ENCODE data around the gene POPDC3. TPM values are rescaled to one million over a fixed set of nuclear protein-coding genes. Genes with fewer than 3 reads are reported as not detected.

Gene POPDC3
- total and polyA plus RNA-seq, 8 donors = 2.9 to 19.7 (median 6.7) TPM; not detected in 3

DNA sequence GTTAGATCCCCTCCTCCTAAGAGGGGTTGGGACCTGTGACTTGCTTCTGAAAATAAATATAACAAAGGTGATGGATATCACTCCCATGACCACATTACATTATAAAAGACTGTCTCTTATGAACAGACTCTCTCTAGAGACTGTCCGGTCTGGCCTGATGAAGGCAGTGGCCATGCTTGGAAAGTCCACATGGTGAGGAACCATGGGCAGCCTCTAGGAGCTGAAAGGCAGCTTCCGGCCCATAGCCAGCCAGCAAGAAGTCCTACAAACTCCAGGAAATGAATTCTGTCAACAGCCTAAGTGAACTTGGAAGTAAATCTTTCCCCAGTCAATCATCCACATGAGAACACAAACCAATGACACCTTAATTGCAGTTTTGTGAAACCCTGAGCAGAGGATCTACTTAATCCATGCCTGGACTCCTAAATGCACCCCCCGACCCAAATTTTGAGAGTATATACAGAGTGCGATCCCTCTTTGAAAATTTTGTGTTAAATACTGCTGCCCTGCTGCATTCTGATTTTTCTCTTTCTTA is 2.2 kb upstream of the POPDC3 start:
- intact Hi-C loops (cut with DNase I; ENCODE audit: low total_unique reads) = no loop called here
- 77 to 84% (median 80%) methylated on average over 4 of the region's 4 CpGs for WGBS, 5 donors

DNA sequence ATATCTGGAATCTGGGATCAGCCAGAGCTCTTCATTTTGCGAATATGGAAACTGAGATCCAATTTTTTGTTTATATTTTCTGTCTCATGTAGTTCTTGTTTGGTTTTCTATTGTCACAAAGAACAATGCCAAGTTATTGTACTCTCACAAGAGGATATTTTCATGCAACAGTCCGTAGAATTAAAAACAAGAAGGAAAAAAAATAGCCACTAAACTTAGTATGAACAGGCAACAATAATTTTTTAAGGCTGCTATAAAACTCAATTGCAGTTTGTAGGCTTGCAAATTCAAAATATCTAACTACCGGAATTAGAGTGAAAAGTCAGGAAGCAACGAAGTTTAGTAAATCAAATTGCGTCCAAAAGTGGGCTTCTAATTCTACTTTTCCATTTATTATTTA is 1.2 kb downstream of the POPDC3 start:
- no peak for DNase-seq
- intact Hi-C loops (cut with DNase I; ENCODE audit: low total_unique reads) = no loop called here
- TF ChIP-seq, protein P1, sequence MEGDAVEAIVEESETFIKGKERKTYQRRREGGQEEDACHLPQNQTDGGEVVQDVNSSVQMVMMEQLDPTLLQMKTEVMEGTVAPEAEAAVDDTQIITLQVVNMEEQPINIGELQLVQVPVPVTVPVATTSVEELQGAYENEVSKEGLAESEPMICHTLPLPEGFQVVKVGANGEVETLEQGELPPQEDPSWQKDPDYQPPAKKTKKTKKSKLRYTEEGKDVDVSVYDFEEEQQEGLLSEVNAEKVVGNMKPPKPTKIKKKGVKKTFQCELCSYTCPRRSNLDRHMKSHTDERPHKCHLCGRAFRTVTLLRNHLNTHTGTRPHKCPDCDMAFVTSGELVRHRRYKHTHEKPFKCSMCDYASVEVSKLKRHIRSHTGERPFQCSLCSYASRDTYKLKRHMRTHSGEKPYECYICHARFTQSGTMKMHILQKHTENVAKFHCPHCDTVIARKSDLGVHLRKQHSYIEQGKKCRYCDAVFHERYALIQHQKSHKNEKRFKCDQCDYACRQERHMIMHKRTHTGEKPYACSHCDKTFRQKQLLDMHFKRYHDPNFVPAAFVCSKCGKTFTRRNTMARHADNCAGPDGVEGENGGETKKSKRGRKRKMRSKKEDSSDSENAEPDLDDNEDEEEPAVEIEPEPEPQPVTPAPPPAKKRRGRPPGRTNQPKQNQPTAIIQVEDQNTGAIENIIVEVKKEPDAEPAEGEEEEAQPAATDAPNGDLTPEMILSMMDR (IDR thresholded peaks at IDR 0.05) = no peak
- TF ChIP-seq POLR2A (IDR thresholded peaks at IDR 0.05) (no peak), EP300 (IDR thresholded peaks at IDR 0.05) (no peak), POLR2AphosphoS5 (IDR thresholded peaks at IDR 0.05) (no peak)
- no peaks in the 10 kb centered on the region for H3K9me3 ChIP-seq
- WGBS, 5 donors = 60 to 71% (median 67%) methylated on average over 5 of the region's 5 CpGs
- H3K27ac ChIP-seq = no peak overlapping the region
- no peaks in the 10 kb centered on the region for H3K36me3 ChIP-seq
- H3K4me1 ChIP-seq = peaks cover 0 to 16% (median 6%) of the 10 kb centered on the region in 4 donors
- H3K4me3 ChIP-seq = no peak overlapping the region
- peaks cover 0 to 42% (median 10%) of the 10 kb centered on the region in 3 donors for H3K27me3 ChIP-seq

More for the DNA sequence above, 2.2 kb upstream of the POPDC3 start:
- Histone ChIP-seq H3K27ac (no peak overlapping the region), H3K4me1 (peaks cover 0 to 16% (median 6%) of the 10 kb centered on the region in 4 donors), H3K27me3 (peaks cover 0 to 42% (median 10%) of the 10 kb centered on the region in 3 donors), H3K4me3 (no peak overlapping the region), H3K36me3 (no peaks in the 10 kb centered on the region), H3K9me3 (no peaks in the 10 kb centered on the region)
- TF ChIP-seq EP300 (IDR thresholded peaks at IDR 0.05) (no peak), POLR2A (IDR thresholded peaks at IDR 0.05) (no peak), POLR2AphosphoS5 (IDR thresholded peaks at IDR 0.05) (no peak)
- TF ChIP-seq, protein P1 (IDR thresholded peaks at IDR 0.05) = no peak
- DNase-seq = peak in 1 of 2 donors; percentile 6

DNA sequence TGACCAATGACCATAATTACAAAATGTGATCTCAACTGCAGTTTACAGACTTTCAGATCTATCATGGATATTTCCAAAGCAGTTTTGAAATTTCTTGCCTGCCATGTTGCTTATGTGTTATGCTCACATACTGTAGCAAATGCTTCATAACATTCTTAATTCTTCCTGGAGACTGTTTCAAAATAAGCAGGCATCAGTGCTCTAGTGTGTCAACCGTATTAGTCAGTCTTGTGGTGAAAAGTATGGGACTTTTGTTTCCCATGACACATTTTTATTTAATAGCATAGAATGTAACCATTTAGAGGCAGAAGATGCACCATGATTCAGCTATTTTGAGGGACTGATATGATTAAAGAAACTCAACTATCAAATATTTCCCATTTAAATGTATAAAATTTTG is 1.7 kb downstream of the POPDC3 start:
- peaks cover 0 to 16% (median 6%) of the 10 kb centered on the region in 4 donors for H3K4me1 ChIP-seq
- WGBS, 5 donors = 62 to 81% (median 72%) methylated on average over 1 of the region's 1 CpG
- peaks cover 0 to 42% (median 10%) of the 10 kb centered on the region in 3 donors for H3K27me3 ChIP-seq
- no peaks in the 10 kb centered on the region for H3K9me3 ChIP-seq
- DNase-seq = no peak
- H3K36me3 ChIP-seq = no peaks in the 10 kb centered on the region
- TF ChIP-seq, protein P1 (IDR thresholded peaks at IDR 0.05) = no peak
- TF ChIP-seq POLR2A (IDR thresholded peaks at IDR 0.05) (no peak), EP300 (IDR thresholded peaks at IDR 0.05) (no peak), POLR2AphosphoS5 (IDR thresholded peaks at IDR 0.05) (no peak)
- H3K27ac ChIP-seq = no peak overlapping the region
- no peak overlapping the region for H3K4me3 ChIP-seq
- intact Hi-C loops (cut with DNase I; ENCODE audit: low total_unique reads) = no loop called here

DNA sequence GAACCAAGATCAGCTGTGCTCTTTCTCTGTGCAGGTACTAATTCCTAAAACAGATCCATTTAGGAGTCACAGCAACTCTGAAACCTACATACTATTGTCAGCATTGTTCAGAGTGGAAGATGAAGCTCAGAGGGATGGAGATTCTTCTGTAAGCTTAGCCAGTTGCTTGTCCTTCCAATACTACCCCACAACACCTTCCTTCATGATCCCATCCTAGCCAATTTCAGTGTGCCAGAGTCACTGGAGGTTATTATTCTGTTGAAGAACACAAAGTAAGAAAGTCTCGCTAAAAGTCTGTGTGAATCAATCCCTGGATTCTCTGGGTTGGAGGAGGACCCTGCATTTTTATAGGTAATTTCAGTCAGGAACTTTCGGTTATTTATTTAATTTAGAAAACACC is 2.3 kb downstream of the POPDC3 start:
- Histone ChIP-seq H3K4me1 (peaks cover 0 to 16% (median 6%) of the 10 kb centered on the region in 4 donors), H3K27me3 (peaks cover 0 to 42% (median 10%) of the 10 kb centered on the region in 3 donors), H3K36me3 (no peaks in the 10 kb centered on the region), H3K9me3 (no peaks in the 10 kb centered on the region), H3K4me3 (no peak overlapping the region), H3K27ac (no peak overlapping the region)
- WGBS, 5 donors = 92 to 96% (median 95%) methylated on average over 2 of the region's 2 CpGs
- TF ChIP-seq POLR2A (IDR thresholded peaks at IDR 0.05) (no peak), POLR2AphosphoS5 (IDR thresholded peaks at IDR 0.05) (no peak), EP300 (IDR thresholded peaks at IDR 0.05) (no peak)
- TF ChIP-seq, protein P1 (IDR thresholded peaks at IDR 0.05) = no peak
- no peak for DNase-seq
- intact Hi-C loops (cut with DNase I; ENCODE audit: low total_unique reads) = no loop called here

Data from stomach (tissue), 9 donors.